ENCODE data around the gene CHSY1.
"Not testable (repeated sequence)": the region's sequence is repeated elsewhere in the genome, so short reads cannot be mapped to it uniquely, and the experiment has no call there.

Gene CHSY1

DNA sequence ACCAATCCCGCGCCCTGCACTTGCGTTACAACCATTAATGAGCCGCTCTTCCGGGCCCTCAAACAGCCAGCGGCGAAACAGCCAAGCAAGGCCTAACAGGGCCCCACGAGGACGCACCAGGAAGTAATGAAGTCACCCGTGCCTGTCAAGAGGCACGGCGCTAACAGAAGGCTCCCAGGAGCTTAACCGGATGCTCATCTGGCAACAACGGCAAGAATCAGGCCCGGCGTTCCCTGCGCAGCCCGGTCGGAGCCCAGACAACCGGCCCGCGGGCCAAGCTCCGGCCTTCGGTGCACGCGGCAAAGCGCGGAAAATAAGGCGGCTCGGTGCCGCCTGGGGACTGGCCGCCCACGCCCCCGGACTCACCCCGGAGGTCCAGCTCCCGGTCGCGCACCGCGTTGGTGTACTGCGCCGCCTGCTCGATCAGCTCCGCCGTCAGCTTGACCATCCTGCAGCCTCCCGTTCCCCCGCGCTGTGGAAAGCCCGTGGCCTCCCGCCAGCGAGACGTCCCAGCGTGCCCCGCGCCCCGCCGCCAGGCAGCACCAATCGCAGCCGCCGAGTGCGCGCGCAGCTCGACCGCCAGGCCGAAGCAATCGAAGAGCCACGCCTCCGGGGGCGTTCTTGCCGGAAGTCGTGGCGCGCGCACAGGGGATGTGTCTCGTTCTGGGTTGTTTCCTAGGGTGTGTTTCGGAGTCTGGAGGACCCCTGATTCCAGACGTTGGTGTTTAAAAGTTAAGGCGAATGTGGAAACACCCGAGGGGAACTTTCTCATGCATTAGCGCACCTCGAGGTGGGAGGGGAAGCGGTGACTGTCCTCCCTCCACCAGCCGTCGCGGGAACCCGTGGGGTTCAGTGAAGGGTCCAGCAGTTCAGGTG lies 43.1 kb upstream of the CHSY1 start, which contains the start of gene SNRPA1:
SNRPA1 (minus strand) TSS at position 518 of the 876 bp plus-strand sequence; CDS start at position 448, 70 bp downstream.
- Histone ChIP-seq H3K79me2 (ENCODE audit: insufficient read depth, low read depth) (peaks cover 49% of the 10 kb centered on the region), H3K27me3 (ENCODE audit: insufficient read depth, low read depth) (no peaks in the 10 kb centered on the region), H4K20me1 (ENCODE audit: insufficient read depth) (peaks cover 5% of the 10 kb centered on the region), H3K4me2 (peak within 1 kb of the TSS; percentile 76), H2AFZ (ENCODE audit: low read depth) (peak within 1 kb of the TSS; percentile 87), H3K4me3 (IDR thresholded peaks at IDR 0.05; ENCODE audit: insufficient read depth, low read depth, low read length) (no peak within 1 kb of the TSS), H3K9ac (peak within 1 kb of the TSS; percentile 95), H3K4me1 (ENCODE audit: low read depth, poor library complexity, severe bottlenecking) (peaks cover 19% of the 10 kb centered on the region), H3K36me3 (ENCODE audit: insufficient read depth) (peaks cover 9% of the 10 kb centered on the region), H3K27ac (peak within 1 kb of the TSS; percentile 96)
- TF ChIP-seq, protein P1, sequence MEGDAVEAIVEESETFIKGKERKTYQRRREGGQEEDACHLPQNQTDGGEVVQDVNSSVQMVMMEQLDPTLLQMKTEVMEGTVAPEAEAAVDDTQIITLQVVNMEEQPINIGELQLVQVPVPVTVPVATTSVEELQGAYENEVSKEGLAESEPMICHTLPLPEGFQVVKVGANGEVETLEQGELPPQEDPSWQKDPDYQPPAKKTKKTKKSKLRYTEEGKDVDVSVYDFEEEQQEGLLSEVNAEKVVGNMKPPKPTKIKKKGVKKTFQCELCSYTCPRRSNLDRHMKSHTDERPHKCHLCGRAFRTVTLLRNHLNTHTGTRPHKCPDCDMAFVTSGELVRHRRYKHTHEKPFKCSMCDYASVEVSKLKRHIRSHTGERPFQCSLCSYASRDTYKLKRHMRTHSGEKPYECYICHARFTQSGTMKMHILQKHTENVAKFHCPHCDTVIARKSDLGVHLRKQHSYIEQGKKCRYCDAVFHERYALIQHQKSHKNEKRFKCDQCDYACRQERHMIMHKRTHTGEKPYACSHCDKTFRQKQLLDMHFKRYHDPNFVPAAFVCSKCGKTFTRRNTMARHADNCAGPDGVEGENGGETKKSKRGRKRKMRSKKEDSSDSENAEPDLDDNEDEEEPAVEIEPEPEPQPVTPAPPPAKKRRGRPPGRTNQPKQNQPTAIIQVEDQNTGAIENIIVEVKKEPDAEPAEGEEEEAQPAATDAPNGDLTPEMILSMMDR (conservative IDR thresholded peaks at IDR 0.05; ENCODE audit: low read depth, low read length) = no peak

DNA sequence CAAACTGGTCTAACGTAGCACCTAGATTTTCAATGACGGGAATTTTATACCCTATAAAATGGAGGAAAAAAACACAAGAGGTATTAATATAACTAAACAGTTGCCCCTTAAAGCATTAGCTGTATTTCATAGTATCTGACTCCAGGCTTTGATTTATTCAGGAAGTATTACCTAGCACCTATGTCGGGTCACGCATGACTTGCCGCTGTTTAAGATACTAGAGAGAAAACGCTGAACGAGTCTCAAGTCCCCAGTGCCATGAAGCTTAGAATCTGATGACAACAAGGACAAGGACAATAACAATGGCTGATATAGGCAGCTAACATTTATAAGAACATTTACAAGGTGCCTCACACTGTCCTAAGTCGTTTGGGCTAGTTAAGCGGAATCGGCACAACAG lies 41.3 kb upstream of the CHSY1 start:
- H2AFZ ChIP-seq (ENCODE audit: low read depth) = no peak overlapping the region
- peaks cover 23% of the 10 kb centered on the region for H3K36me3 ChIP-seq (ENCODE audit: insufficient read depth)
- H3K79me2 ChIP-seq (ENCODE audit: insufficient read depth, low read depth) = peaks cover 66% of the 10 kb centered on the region
- no peaks in the 10 kb centered on the region for H3K27me3 ChIP-seq (ENCODE audit: insufficient read depth, low read depth)
- no peak overlapping the region for H3K9ac ChIP-seq
- H3K27ac ChIP-seq = no peak overlapping the region; the same call in 1 of the 2 replicates
- peaks cover 5% of the 10 kb centered on the region for H4K20me1 ChIP-seq (ENCODE audit: insufficient read depth)
- H3K4me3 ChIP-seq (IDR thresholded peaks at IDR 0.05; ENCODE audit: insufficient read depth, low read depth, low read length) = no peak overlapping the region
- H3K4me1 ChIP-seq (ENCODE audit: low read depth, poor library complexity, severe bottlenecking) = peaks cover 19% of the 10 kb centered on the region
- TF ChIP-seq, protein P1 (conservative IDR thresholded peaks at IDR 0.05; ENCODE audit: low read depth, low read length) = no peak
- peak overlapping the region; percentile 76 for H3K4me2 ChIP-seq

DNA sequence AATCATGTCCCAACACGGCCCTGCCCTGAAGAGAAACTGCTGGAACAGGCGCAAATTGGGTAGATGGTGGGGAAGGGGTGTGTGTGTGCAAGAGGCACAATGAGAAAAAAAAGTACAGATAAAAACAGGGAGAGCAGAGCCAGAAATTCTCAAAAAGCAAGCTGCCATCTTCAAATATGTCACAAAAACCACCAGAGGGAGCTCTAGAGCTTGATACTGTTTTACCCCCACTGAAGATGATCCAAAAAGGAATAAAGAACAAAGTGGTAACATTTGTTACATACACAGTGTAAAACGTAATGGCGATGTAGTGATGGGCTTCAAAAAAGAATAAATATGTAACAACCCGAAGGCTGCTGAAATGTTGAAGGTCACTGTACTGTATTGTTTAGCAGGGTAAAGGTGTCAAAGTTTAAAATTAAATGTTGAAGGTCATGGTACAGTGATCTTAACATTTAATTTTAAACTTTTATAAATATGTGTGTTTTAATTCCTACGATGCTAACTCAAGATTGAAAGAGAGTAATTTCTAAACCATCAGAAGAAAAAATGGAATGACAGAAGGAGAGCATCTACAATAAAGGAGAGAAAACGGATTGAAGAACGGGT lies 37.2 kb upstream of the CHSY1 start:
- Histone ChIP-seq H3K4me2 (no peak overlapping the region), H3K79me2 (ENCODE audit: insufficient read depth, low read depth) (peaks cover 76% of the 10 kb centered on the region), H4K20me1 (ENCODE audit: insufficient read depth) (peaks cover 7% of the 10 kb centered on the region), H3K4me3 (IDR thresholded peaks at IDR 0.05; ENCODE audit: insufficient read depth, low read depth, low read length) (no peak overlapping the region), H2AFZ (ENCODE audit: low read depth) (no peak overlapping the region), H3K4me1 (ENCODE audit: low read depth, poor library complexity, severe bottlenecking) (peaks cover 23% of the 10 kb centered on the region), H3K27me3 (ENCODE audit: insufficient read depth, low read depth) (no peaks in the 10 kb centered on the region), H3K27ac (no peak overlapping the region), H3K36me3 (ENCODE audit: insufficient read depth) (peaks cover 35% of the 10 kb centered on the region), H3K9ac (no peak overlapping the region)
- TF ChIP-seq, protein P1 (conservative IDR thresholded peaks at IDR 0.05; ENCODE audit: low read depth, low read length) = peak; percentile 84

DNA sequence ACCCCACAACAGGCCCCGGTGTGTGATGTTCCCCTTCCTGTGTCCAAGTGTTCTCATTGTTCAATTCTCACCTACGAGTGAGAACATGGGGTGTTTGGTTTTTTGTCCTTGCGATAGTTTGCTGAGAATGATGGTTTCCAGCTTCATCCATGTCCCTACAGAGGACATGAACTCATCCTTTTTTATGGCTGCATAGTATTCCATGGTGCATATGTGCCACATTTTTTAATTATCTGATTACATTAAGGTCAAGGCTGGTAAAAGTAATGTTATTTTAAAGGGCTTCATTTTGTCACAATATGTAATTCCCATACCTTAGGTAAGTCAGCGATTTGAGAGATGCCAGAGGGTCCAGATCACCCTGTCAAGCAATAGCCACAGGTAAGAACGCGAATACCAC lies 35.5 kb upstream of the CHSY1 start:
- Histone ChIP-seq H3K36me3 (ENCODE audit: insufficient read depth) (peaks cover 31% of the 10 kb centered on the region; the same call in 1 of the 2 replicates), H3K79me2 (ENCODE audit: insufficient read depth, low read depth) (peaks cover 60% of the 10 kb centered on the region)
- H3K9ac ChIP-seq; H3K4me2 ChIP-seq; H3K27me3 ChIP-seq (ENCODE audit: insufficient read depth, low read depth); H2AFZ ChIP-seq (ENCODE audit: low read depth); H3K27ac ChIP-seq; H4K20me1 ChIP-seq (ENCODE audit: insufficient read depth); H3K4me3 ChIP-seq (IDR thresholded peaks at IDR 0.05; ENCODE audit: insufficient read depth, low read depth, low read length); H3K4me1 ChIP-seq (ENCODE audit: low read depth, poor library complexity, severe bottlenecking): not testable (repeated sequence)

Measured in KMS-11 (cell line).